Measurements from ENCODE around the gene CCDC187. TPM values are rescaled to one million over a fixed set of nuclear protein-coding genes. Genes with fewer than 3 reads are reported as not detected.

The CCDC187 gene
- total and polyA plus RNA-seq, 4 donors = not detected

DNA sequence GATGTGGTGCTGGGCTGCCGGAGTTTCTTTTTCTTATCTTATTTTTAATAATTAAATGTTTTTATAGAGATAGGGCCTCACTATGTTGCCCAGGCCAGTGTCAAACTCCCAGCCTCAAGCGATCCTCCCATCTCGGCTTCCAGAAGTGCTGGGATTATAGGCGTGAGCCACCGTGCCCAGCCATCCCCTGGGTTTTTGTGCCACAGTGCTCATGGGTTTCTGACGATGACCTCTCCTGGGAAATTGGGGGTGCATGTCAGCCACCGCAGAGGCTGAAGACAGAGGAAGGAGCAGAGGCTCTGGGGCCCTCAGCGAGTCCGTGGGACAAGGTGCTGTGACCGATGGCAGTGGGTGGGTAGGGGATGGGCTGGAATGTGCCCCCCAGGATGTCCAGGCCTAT is 37.9 kb upstream of the CCDC187 start:
- ATAC-seq (ENCODE audit: low FRiP score) (no peak), DNase-seq (no peak)
- Histone ChIP-seq H3K27ac (ENCODE audit: low read depth in 1 of 2, low read length in 2 of 2) (no peak overlapping the region), H3K36me3 (ENCODE audit: control insufficient read depth in 1 of 2, insufficient read depth in 2 of 2, low read length in 1 of 2) (no peaks in the 10 kb centered on the region), H3K4me1 (ENCODE audit: control insufficient read depth in 1 of 2, insufficient read depth in 2 of 2, low read length in 2 of 2) (no peaks in the 10 kb centered on the region), H3K9me3 (ENCODE audit: control insufficient read depth, low read length) (no peaks in the 10 kb centered on the region), H3K27me3 (ENCODE audit: control insufficient read depth in 1 of 2, insufficient read depth in 2 of 2, low read length in 1 of 2) (no peaks in the 10 kb centered on the region), H3K4me3 (ENCODE audit: low read length in 2 of 2) (no peak overlapping the region)
- WGBS, 2 donors = 65 to 66% methylated on average over 10 of the region's 10 CpGs
- intact Hi-C loops (cut with DNase I) = no loop called here

DNA sequence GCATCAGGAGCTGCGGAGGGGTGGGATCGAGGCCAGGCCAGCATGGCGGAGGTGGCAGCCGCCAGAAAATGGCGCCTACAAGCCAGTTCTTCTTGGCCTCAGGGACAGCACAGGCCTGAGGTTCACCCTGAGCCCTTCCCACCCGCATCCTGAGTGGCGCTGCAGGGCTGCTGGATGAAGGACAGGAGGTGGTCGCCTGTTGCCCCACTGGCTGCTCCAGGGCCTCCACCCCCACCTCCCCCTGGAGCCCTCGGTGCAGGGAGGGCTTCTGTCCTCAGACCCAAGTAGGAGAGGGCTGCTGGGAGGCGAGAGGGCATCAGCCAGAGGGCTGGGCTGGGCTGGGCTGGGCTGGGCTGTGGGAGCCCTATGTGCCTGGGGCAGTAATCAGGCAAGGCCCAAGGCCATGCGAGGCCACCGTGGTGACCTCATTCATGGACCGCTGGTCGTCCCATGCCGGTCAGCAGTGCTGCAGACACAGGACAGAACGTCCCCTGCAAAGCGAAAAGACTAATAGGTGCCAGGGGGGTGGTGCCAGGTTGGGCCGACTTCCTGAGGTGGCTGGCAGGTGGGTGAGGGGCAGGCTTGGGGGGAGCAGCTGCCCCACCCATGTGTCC is 37.3 kb upstream of the CCDC187 start:
- Histone ChIP-seq H3K27ac (ENCODE audit: low read depth in 1 of 2, low read length in 2 of 2) (no peak overlapping the region), H3K36me3 (ENCODE audit: control insufficient read depth in 1 of 2, insufficient read depth in 2 of 2, low read length in 1 of 2) (no peaks in the 10 kb centered on the region), H3K27me3 (ENCODE audit: control insufficient read depth in 1 of 2, insufficient read depth in 2 of 2, low read length in 1 of 2) (no peaks in the 10 kb centered on the region), H3K4me3 (ENCODE audit: low read length in 2 of 2) (no peak overlapping the region), H3K9me3 (ENCODE audit: control insufficient read depth, low read length) (no peaks in the 10 kb centered on the region), H3K4me1 (ENCODE audit: control insufficient read depth in 1 of 2, insufficient read depth in 2 of 2, low read length in 2 of 2) (no peaks in the 10 kb centered on the region)
- intact Hi-C loops (cut with DNase I) = no loop called here
- no peak for DNase-seq
- WGBS, 2 donors = 69 to 72% methylated on average over 18 of the region's 18 CpGs
- no peak for ATAC-seq (ENCODE audit: low FRiP score)

DNA sequence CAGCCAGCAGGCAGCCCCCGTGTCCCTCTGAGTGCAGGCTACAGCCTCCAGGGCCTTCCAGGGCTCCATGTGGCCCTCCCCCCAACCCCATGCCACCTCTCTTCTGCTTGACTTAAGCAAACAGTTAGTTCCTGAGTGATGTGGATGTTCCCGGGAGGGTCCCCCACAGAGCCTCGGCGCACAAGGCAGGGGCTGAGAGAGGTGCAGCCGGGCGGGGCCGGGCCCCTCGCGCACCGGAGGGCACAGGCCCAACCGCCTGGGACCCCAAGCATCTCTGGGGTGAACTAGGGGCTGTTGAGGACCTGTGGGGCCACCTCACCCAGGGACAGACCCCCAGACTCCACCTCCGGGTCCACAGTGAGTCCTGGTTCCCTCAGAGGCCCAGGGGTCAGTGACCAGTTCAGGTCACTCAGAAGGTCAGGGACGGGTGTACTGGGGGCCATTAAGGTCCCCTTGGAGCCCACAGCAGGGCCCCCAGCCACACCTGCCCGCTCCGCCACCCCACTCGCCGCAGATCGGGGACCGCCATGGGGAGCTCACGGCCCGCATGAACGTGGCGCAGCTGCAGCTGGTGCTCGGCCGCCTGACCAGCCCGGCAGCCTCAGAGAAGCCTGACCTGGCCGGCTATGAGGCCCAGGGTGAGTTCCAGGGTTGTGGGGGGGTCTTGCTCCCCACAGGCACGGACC is 36.6 kb upstream of the CCDC187 start:
- Histone ChIP-seq H3K27ac (ENCODE audit: low read depth in 1 of 2, low read length in 2 of 2) (no peak overlapping the region), H3K27me3 (ENCODE audit: control insufficient read depth in 1 of 2, insufficient read depth in 2 of 2, low read length in 1 of 2) (no peaks in the 10 kb centered on the region), H3K36me3 (ENCODE audit: control insufficient read depth in 1 of 2, insufficient read depth in 2 of 2, low read length in 1 of 2) (no peaks in the 10 kb centered on the region), H3K4me3 (ENCODE audit: low read length in 2 of 2) (no peak overlapping the region), H3K4me1 (ENCODE audit: control insufficient read depth in 1 of 2, insufficient read depth in 2 of 2, low read length in 2 of 2) (no peaks in the 10 kb centered on the region), H3K9me3 (ENCODE audit: control insufficient read depth, low read length) (no peaks in the 10 kb centered on the region)
- no peak for ATAC-seq (ENCODE audit: low FRiP score)
- DNase-seq = no peak
- 93 to 95% methylated on average over 28 of the region's 28 CpGs for WGBS, 2 donors
- intact Hi-C loops (cut with DNase I) = no loop called here

DNA sequence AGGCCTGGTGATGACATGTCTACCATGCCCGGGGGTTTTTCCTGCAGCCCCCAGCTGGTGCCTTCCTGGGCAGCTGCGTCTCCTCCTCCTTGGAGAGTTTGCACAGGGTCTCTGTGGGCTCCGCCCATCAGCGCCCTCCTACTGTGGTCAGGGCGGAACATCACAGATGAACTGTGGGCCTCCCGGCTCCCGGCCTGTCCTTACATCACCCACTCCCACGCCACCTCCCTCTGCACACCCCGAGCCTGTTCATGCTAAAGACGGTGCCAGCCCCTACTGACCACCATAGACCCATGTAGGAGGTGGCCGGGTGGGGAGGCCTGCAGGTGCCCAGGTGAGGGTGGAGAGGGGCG is 36.0 kb upstream of the CCDC187 start:
- no peaks in the 10 kb centered on the region for H3K36me3 ChIP-seq (ENCODE audit: control insufficient read depth in 1 of 2, insufficient read depth in 2 of 2, low read length in 1 of 2)
- no peak overlapping the region for H3K4me3 ChIP-seq (ENCODE audit: low read length in 2 of 2)
- H3K9me3 ChIP-seq (ENCODE audit: control insufficient read depth, low read length) = no peaks in the 10 kb centered on the region
- WGBS, 2 donors = 91 to 92% methylated on average over 10 to 12 of the region's 12 CpGs
- intact Hi-C loops (cut with DNase I) = no loop called here
- H3K27ac ChIP-seq (ENCODE audit: low read depth in 1 of 2, low read length in 2 of 2) = no peak overlapping the region
- H3K27me3 ChIP-seq (ENCODE audit: control insufficient read depth in 1 of 2, insufficient read depth in 2 of 2, low read length in 1 of 2) = no peaks in the 10 kb centered on the region
- no peak for DNase-seq
- no peak for ATAC-seq (ENCODE audit: low FRiP score)
- H3K4me1 ChIP-seq (ENCODE audit: control insufficient read depth in 1 of 2, insufficient read depth in 2 of 2, low read length in 2 of 2) = no peaks in the 10 kb centered on the region

DNA sequence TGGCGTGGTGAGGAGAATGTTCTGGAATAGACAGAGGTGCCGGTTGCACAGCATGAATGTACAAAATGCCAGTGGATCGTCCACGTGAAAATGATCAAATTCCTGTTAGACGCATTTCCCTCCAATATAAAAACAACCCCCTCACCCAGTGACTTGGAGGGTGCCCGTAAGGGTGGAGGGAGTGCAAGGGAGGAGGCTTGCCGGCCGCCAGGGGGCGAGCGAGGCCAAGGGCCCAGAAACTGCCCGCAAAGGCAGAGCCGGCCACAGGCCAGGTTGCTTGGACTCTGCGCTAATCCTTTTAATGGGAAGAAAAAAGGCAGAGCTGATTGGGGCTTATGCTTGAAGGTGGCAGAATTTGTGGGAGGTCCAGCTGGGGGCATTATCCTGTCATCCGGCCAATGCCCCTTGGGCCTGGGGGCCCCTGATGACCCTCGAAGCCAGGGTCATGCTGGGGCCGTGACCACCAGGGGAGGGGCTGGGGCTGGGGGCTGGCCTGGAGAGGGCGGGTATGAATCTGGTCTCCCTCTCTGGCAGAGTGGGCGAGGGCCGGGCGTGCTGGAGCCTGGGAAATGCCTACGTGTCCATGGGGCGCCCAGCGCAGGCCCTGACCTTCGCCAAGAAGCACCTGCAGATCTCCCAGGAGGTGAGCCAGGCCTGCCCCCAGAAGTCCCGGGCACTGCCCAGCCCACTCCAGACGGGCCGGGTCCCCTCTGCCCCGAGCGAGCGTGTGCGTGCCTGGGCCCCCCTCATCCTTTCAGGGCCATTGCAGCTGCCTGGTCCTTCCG is 35.5 kb upstream of the CCDC187 start:
- Histone ChIP-seq H3K9me3 (ENCODE audit: control insufficient read depth, low read length) (no peaks in the 10 kb centered on the region), H3K4me3 (ENCODE audit: low read length in 2 of 2) (no peak overlapping the region), H3K36me3 (ENCODE audit: control insufficient read depth in 1 of 2, insufficient read depth in 2 of 2, low read length in 1 of 2) (no peaks in the 10 kb centered on the region), H3K27me3 (ENCODE audit: control insufficient read depth in 1 of 2, insufficient read depth in 2 of 2, low read length in 1 of 2) (no peaks in the 10 kb centered on the region), H3K27ac (ENCODE audit: low read depth in 1 of 2, low read length in 2 of 2) (no peak overlapping the region), H3K4me1 (ENCODE audit: control insufficient read depth in 1 of 2, insufficient read depth in 2 of 2, low read length in 2 of 2) (no peaks in the 10 kb centered on the region)
- peak; percentile 62 for ATAC-seq (ENCODE audit: low FRiP score)
- 79 to 80% methylated on average over 32 of the region's 32 CpGs for WGBS, 2 donors
- DNase-seq = peak in 1 of 2 donors; percentile 90
- intact Hi-C loops (cut with DNase I) = no loop called here

DNA sequence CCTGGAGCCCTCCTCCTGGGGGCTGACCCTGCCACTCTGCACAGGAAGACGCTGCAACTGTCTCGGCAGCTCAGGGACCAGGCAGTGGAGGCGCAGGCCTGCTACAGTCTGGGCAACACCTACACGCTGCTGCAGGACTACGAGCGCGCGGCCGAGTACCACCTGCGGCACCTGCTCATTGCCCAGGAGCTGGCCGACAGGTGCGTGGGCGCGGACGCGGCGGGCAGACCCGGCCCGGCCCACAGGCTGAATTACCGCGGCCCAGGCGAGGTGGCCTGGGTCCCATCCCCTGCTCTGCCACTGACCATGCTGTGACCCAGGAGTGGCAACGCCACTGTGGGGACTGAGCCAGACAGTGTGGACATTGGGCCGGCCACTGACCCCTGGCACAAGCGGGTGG is 34.6 kb upstream of the CCDC187 start:
- Histone ChIP-seq H3K4me1 (ENCODE audit: control insufficient read depth in 1 of 2, insufficient read depth in 2 of 2, low read length in 2 of 2) (no peaks in the 10 kb centered on the region), H3K9me3 (ENCODE audit: control insufficient read depth, low read length) (no peaks in the 10 kb centered on the region), H3K27ac (ENCODE audit: low read depth in 1 of 2, low read length in 2 of 2) (no peak overlapping the region), H3K27me3 (ENCODE audit: control insufficient read depth in 1 of 2, insufficient read depth in 2 of 2, low read length in 1 of 2) (no peaks in the 10 kb centered on the region), H3K4me3 (ENCODE audit: low read length in 2 of 2) (no peak overlapping the region), H3K36me3 (ENCODE audit: control insufficient read depth in 1 of 2, insufficient read depth in 2 of 2, low read length in 1 of 2) (no peaks in the 10 kb centered on the region)
- intact Hi-C loops (cut with DNase I) = no loop called here
- 92 to 93% methylated on average over 23 to 25 of the region's 25 CpGs for WGBS, 2 donors
- ATAC-seq (ENCODE audit: low FRiP score) (no peak), DNase-seq (no peak)

DNA sequence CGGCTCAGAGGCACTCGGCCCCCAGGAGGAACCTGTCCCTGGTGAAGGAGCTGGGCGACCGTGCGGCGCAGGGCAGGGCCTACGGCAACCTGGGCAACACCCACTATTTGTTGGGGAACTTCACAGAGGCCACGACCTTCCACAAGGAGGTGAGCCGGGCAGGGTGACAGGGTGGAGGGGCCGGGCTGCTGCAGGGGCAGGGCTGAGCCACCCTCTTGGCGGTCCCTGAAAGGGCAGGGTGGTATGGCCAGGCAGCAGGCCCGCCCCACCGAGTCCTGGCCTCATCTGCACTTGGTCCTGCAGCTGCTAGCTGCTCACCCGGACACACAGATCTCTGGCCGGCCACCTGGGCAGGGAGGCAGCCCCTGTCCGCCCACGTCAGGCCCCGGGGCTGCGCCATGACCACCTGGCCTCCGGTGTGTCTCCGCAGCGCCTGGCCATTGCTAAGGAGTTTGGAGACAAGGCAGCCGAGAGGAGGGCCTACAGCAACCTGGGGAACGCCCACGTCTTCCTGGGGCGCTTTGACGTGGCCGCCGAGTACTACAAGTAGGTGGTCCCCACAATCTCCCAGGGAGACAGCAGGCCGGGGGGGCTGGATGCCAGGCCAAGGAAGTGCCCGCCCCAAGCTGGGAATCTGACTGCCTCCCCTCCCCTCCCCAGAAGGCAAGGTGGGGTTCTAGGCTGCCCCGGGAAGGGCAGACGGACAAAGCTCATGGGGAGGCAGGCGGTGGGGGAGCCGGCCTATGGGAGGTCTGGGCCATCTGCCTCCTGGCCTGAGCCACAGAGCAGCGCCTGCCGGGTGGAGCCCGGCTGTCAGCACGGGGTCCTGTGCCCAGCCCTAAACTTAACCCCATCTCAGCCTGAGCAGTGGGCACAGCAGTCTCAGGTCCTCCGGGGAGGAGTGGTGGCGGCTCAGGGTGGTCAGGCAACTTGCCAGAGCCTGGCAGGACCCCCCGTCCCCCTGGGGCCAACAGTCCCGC is 33.8 kb upstream of the CCDC187 start:
- H3K27me3 ChIP-seq (ENCODE audit: control insufficient read depth in 1 of 2, insufficient read depth in 2 of 2, low read length in 1 of 2) = no peaks in the 10 kb centered on the region
- intact Hi-C loops (cut with DNase I) = no loop called here
- H3K4me1 ChIP-seq (ENCODE audit: control insufficient read depth in 1 of 2, insufficient read depth in 2 of 2, low read length in 2 of 2) = no peaks in the 10 kb centered on the region
- H3K9me3 ChIP-seq (ENCODE audit: control insufficient read depth, low read length) = no peaks in the 10 kb centered on the region
- WGBS, 2 donors = 87 to 88% methylated on average over 35 to 43 of the region's 43 CpGs
- ATAC-seq (ENCODE audit: low FRiP score) (no peak), DNase-seq (no peak)
- no peaks in the 10 kb centered on the region for H3K36me3 ChIP-seq (ENCODE audit: control insufficient read depth in 1 of 2, insufficient read depth in 2 of 2, low read length in 1 of 2)
- no peak overlapping the region for H3K4me3 ChIP-seq (ENCODE audit: low read length in 2 of 2)
- H3K27ac ChIP-seq (ENCODE audit: low read depth in 1 of 2, low read length in 2 of 2) = no peak overlapping the region

DNA sequence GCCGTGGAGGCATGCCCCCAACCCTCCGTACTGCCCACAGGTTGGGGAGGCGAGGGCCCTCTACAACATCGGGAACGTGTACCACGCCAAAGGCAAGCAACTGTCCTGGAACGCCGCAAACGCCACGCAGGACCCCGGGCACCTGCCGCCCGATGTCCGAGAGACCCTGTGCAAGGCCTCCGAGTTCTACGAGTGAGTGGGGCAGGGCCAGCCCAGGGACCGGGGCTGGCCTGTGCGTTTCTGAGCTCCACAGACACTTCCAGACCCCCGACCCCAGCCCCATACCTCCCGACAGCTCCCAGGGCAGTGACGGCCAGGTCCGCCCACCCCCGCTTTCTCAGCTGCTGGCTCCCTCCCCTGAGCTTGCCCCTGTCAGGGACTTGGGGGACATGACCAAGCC is 33.0 kb upstream of the CCDC187 start:
- no peak overlapping the region for H3K27ac ChIP-seq (ENCODE audit: low read depth in 1 of 2, low read length in 2 of 2)
- no peaks in the 10 kb centered on the region for H3K9me3 ChIP-seq (ENCODE audit: control insufficient read depth, low read length)
- no peak overlapping the region for H3K4me3 ChIP-seq (ENCODE audit: low read length in 2 of 2)
- DNase-seq = no peak
- WGBS, 2 donors = 91 to 92% methylated on average over 23 of the region's 23 CpGs
- ATAC-seq (ENCODE audit: low FRiP score) = no peak
- no peaks in the 10 kb centered on the region for H3K4me1 ChIP-seq (ENCODE audit: control insufficient read depth in 1 of 2, insufficient read depth in 2 of 2, low read length in 2 of 2)
- intact Hi-C loops (cut with DNase I) = no loop called here
- no peaks in the 10 kb centered on the region for H3K36me3 ChIP-seq (ENCODE audit: control insufficient read depth in 1 of 2, insufficient read depth in 2 of 2, low read length in 1 of 2)
- no peaks in the 10 kb centered on the region for H3K27me3 ChIP-seq (ENCODE audit: control insufficient read depth in 1 of 2, insufficient read depth in 2 of 2, low read length in 1 of 2)
